ENCODE measurements around the gene TMEM132E. TPM values are rescaled to one million over a fixed set of nuclear protein-coding genes. Genes with fewer than 3 reads are reported as not detected.

Gene TMEM132E
- total RNA-seq, 2 donors from 2014 or later = not detected

- no peak for ATAC-seq
- no peaks in the 10 kb centered on the region for H3K9me3 ChIP-seq (ENCODE audit: control insufficient read depth, low read length, poor library complexity, severe bottlenecking)
- H3K36me3 Mint-ChIP-seq (ENCODE audit: low read depth) = peaks cover 2% of the 10 kb centered on the region
- H3K4me3 Mint-ChIP-seq = peak overlapping the region; percentile 86
- no peak for DNase-seq
- H3K27me3 Mint-ChIP-seq = peaks cover 53% of the 10 kb centered on the region
- no peak overlapping the region for H3K27ac Mint-ChIP-seq
- peaks cover 15% of the 10 kb centered on the region for H3K4me1 Mint-ChIP-seq
Measured at GRCh38 chr17:34637041-34637547, 57.7 kb downstream of the TMEM132E start.

DNA sequence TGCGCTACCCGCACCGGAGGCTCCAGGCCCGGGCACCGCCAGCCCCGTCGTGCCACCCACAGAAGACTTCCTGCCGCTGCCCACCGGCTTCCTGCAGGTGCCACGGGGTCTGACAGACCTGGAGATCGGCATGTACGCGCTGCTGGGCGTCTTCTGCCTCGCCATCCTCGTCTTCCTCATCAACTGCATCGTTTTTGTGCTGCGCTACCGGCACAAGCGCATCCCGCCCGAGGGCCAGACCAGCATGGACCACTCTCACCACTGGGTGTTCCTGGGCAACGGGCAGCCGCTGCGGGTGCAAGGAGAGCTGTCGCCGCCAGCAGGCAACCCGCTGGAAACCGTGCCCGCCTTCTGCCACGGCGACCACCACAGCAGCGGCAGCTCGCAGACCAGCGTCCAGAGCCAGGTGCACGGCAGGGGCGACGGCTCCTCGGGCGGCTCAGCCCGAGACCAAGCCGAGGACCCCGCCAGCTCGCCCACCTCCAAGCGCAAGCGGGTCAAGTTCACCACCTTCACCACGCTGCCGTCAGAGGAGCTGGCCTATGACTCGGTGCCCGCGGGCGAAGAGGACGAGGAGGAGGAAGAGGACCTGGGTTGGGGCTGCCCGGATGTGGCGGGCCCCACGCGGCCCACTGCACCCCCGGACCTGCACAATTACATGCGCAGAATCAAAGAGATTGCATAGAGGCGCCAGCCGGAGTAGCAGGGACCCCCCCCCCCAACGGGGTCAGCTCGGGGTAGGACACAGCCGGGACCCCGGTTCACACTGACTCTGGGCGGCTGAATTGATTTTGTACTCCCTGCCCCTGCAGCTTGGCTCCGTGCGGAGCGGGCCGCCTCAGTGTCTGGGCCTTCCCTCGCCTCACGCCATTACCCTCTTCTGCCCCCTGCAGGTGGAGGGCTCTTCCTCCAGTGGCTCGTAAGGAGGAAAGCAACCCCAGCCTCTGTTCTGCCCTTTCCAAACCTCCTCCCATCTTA lies 58.5 kb downstream of the TMEM132E start:
- ATAC-seq (peak; percentile 98), DNase-seq (peak; percentile 47 to 80 (median 56))
- no peak overlapping the region for H3K27ac Mint-ChIP-seq
- peaks cover 2% of the 10 kb centered on the region for H3K36me3 Mint-ChIP-seq (ENCODE audit: low read depth)
- H3K27me3 Mint-ChIP-seq = peaks cover 50% of the 10 kb centered on the region
- H3K4me1 Mint-ChIP-seq = peaks cover 14% of the 10 kb centered on the region
- H3K9me3 ChIP-seq (ENCODE audit: control insufficient read depth, low read length, poor library complexity, severe bottlenecking) = no peaks in the 10 kb centered on the region
- H3K4me3 Mint-ChIP-seq = peak overlapping the region; percentile 86

DNA sequence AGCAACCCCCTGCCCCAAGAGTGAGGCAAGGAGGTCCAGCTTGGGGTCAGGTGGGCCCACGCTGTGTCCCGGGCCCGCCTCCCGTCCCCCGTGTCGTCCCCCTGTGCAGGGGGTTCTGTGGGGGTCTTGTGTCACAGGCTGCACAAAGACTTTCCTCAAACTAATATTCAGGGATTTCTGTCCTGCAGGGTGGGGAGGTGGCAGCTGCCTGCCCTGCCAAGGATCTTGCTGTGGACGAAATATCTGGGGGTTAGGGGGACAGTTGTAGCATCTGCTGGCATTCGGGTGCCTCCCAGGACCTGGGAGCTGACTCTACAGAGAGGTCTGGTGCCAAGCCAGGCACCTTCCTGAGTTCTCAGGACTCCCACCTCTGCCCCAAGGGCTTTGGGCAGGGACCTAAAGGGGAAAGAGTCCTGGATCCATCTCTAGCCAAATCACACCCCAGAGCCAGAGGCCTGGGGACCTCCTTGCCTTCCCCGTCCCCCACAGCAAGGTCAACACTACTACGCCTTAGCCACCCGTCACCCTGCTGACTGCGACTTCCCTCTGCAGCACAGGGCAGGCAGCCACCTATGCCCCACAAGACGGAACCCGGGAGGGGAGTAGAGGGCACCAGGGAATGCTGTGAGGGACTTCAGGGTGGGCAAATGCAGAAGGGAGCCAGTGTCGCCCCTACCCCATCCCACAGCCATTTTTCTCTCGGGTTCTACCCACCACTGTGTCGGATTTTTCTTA lies 59.3 kb downstream of the TMEM132E start:
- no peak for ATAC-seq
- H3K4me3 Mint-ChIP-seq = peak overlapping the region; percentile 86
- no peak for DNase-seq
- H3K9me3 ChIP-seq (ENCODE audit: control insufficient read depth, low read length, poor library complexity, severe bottlenecking) = no peaks in the 10 kb centered on the region
- no peak overlapping the region for H3K27ac Mint-ChIP-seq
- peaks cover 9% of the 10 kb centered on the region for H3K4me1 Mint-ChIP-seq
- H3K27me3 Mint-ChIP-seq = peaks cover 48% of the 10 kb centered on the region
- H3K36me3 Mint-ChIP-seq (ENCODE audit: low read depth) = peaks cover 2% of the 10 kb centered on the region

GRCh38 chr17:34639706-34640425 lies 60.5 kb downstream of the TMEM132E start:
- Mint-ChIP-seq H3K27me3 (peaks cover 52% of the 10 kb centered on the region), H3K36me3 (ENCODE audit: low read depth) (peaks cover 5% of the 10 kb centered on the region), H3K4me1 (peaks cover 9% of the 10 kb centered on the region), H3K4me3 (peak overlapping the region; percentile 25), H3K27ac (no peak overlapping the region)
- ATAC-seq = no peak
- DNase-seq = no peak
- H3K9me3 ChIP-seq (ENCODE audit: control insufficient read depth, low read length, poor library complexity, severe bottlenecking) = no peaks in the 10 kb centered on the region

DNA sequence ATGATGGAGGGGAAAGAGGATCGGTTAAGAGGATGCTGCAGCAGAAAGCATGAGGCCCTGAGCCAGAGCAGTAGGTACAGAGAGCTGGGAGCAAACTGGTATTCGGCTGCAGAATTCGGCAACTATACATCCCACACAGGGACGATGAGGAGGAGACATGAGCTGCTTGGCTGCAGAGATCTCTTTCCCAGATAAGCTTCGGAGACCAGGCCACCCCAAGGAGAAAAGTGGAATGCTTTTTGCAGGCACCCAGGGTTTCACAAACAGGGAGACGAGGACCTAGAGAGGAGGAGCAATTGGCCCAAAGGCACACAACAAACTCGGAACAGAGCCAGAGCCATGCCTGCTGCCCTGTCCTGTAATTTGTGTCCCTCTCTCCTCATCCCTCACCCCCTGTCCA lies 62.0 kb downstream of the TMEM132E start:
- DNase-seq = no peak
- peaks cover 11% of the 10 kb centered on the region for H3K4me1 Mint-ChIP-seq
- no peak for ATAC-seq
- H3K4me3 Mint-ChIP-seq = no peak overlapping the region
- H3K27ac Mint-ChIP-seq = no peak overlapping the region
- no peaks in the 10 kb centered on the region for H3K9me3 ChIP-seq (ENCODE audit: control insufficient read depth, low read length, poor library complexity, severe bottlenecking)
- H3K27me3 Mint-ChIP-seq = peaks cover 61% of the 10 kb centered on the region
- H3K36me3 Mint-ChIP-seq (ENCODE audit: low read depth) = peaks cover 5% of the 10 kb centered on the region

GRCh38 chr17:34644941-34645550 lies 65.7 kb downstream of the TMEM132E start:
- peaks cover 5% of the 10 kb centered on the region for H3K4me1 Mint-ChIP-seq
- no peaks in the 10 kb centered on the region for H3K9me3 ChIP-seq (ENCODE audit: control insufficient read depth, low read length, poor library complexity, severe bottlenecking)
- H3K27ac Mint-ChIP-seq = no peak overlapping the region
- H3K36me3 Mint-ChIP-seq (ENCODE audit: low read depth) = peaks cover 5% of the 10 kb centered on the region
- no peak overlapping the region for H3K4me3 Mint-ChIP-seq
- ATAC-seq = no peak
- no peak for DNase-seq
- peaks cover 57% of the 10 kb centered on the region for H3K27me3 Mint-ChIP-seq

DNA sequence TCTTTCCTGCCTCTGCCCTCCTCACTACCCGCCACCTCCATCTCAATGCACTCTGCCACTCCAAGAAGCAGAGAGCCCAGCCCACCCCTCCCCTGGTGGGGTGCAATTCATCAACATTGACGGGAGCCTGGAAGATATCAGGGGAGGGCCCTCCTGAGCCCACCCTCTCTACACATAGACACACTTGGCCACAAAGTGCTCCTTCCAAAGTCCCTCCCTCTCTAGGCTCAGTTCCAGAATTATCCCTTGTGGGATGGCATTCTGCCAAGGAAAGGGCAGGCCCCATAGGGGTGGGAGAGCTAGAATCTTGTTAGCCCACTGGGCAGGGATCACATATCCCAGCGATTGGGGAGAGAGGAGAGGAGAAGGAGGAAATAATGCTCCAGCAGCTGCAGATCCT lies 66.2 kb downstream of the TMEM132E start:
- ATAC-seq (no peak), DNase-seq (no peak)
- no peak overlapping the region for H3K4me3 Mint-ChIP-seq
- no peak overlapping the region for H3K27ac Mint-ChIP-seq
- H3K36me3 Mint-ChIP-seq (ENCODE audit: low read depth) = peaks cover 5% of the 10 kb centered on the region
- H3K9me3 ChIP-seq (ENCODE audit: control insufficient read depth, low read length, poor library complexity, severe bottlenecking) = no peaks in the 10 kb centered on the region
- H3K4me1 Mint-ChIP-seq = peaks cover 5% of the 10 kb centered on the region
- peaks cover 57% of the 10 kb centered on the region for H3K27me3 Mint-ChIP-seq

GRCh38 chr17:34647511-34647910 lies 68.1 kb downstream of the TMEM132E start:
- Mint-ChIP-seq H3K27me3 (peaks cover 58% of the 10 kb centered on the region), H3K4me1 (peaks cover 5% of the 10 kb centered on the region), H3K4me3 (no peak overlapping the region), H3K36me3 (ENCODE audit: low read depth) (peaks cover 3% of the 10 kb centered on the region), H3K27ac (no peak overlapping the region)
- no peak for ATAC-seq
- no peak for DNase-seq
- H3K9me3 ChIP-seq (ENCODE audit: control insufficient read depth, low read length, poor library complexity, severe bottlenecking) = no peaks in the 10 kb centered on the region

DNA sequence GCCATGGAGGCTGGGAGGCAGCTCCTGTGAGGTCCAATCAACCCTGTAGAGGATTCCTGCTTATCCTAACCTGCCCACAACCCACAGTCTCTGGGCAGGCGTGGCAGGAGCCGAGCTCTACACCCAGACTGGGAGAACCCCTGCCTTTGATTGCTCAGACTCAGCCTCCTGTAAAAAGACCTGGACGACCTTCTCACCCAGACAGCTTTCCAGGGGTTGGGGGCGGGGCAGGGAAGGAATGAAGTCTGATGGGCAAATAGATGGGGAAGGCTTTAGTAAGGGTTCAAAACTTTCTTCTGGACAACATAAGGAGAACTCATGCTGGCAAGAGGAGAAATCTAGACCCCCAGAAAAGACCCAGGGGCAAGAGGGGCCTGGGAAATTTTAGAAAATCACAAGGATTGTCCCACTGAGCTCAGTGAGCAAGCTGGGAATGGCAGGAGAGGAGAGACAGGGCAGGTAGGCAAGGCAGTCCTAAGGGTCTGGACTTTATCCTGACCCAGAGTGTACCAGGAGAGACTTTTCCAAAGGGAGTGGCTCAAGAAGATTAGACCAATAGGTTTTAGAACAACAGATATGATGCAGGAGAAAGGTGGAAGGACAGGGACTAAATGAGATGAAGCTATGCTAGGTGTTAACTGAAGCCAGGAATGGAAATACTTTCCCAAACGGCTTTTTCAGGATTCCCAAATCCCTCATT lies 70.8 kb downstream of the TMEM132E start:
- no peak overlapping the region for H3K27ac Mint-ChIP-seq
- ATAC-seq = no peak
- H3K4me1 Mint-ChIP-seq = peaks cover 2% of the 10 kb centered on the region
- DNase-seq = no peak
- peaks cover 4% of the 10 kb centered on the region for H3K36me3 Mint-ChIP-seq (ENCODE audit: low read depth)
- H3K4me3 Mint-ChIP-seq = no peak overlapping the region
- peaks cover 61% of the 10 kb centered on the region for H3K27me3 Mint-ChIP-seq
- H3K9me3 ChIP-seq (ENCODE audit: control insufficient read depth, low read length, poor library complexity, severe bottlenecking) = no peaks in the 10 kb centered on the region

DNA sequence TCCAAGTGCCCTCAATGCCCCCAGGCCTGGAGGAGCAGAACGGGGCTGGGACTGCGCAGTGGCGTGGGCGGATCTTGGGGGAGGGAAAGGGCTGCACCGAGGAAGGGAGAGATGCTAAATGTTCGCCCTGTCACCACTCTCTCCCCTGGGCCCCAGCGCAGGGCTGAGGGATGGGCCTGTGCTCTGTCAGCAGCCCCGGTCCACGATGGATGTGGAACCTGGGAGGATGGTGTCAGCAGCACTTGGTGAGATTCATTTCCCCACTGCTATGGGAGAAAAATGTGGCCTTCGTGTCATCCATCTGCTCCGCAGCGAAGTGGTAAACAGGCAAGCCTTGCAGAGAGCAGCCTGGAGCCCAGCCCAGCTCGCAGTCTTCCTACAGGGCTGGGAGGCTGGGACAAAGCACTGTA lies 72.0 kb downstream of the TMEM132E start:
- no peak for ATAC-seq
- H3K4me1 Mint-ChIP-seq = no peaks in the 10 kb centered on the region
- H3K36me3 Mint-ChIP-seq (ENCODE audit: low read depth) = peaks cover 4% of the 10 kb centered on the region
- H3K4me3 Mint-ChIP-seq = no peak overlapping the region
- no peaks in the 10 kb centered on the region for H3K9me3 ChIP-seq (ENCODE audit: control insufficient read depth, low read length, poor library complexity, severe bottlenecking)
- peaks cover 49% of the 10 kb centered on the region for H3K27me3 Mint-ChIP-seq
- no peak overlapping the region for H3K27ac Mint-ChIP-seq
- no peak for DNase-seq

DNA sequence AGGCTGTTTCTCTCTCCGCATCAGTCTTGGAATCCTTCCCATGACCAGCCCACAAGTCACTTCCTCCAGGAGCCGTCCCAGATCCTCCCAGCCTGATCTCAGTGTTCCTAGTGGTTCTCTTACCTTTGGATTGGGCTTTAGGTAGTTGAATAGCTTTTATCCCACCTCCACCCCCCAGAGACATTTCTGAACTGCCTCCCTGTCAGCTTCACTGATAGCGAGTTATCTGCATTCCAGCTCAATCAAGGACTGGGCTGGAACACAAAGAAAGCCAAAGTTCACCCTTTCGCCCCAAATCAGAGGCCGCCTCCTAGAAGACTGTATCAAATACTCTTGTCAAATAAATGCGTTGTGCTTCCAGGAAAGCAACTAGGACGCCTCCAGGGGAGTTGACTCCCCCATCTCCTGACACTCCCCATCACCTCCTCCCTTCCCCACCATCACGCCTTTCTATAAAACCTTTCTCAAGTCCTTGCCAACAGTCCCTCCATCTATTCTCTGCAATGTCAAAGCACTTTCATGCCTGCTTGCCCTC lies 72.7 kb downstream of the TMEM132E start:
- peaks cover 51% of the 10 kb centered on the region for H3K27me3 Mint-ChIP-seq

GRCh38 chr17:34653511-34653910 lies 74.1 kb downstream of the TMEM132E start:
- no peaks in the 10 kb centered on the region for H3K9me3 ChIP-seq (ENCODE audit: control insufficient read depth, low read length, poor library complexity, severe bottlenecking)
- ATAC-seq (no peak), DNase-seq (no peak)
- H3K27me3 Mint-ChIP-seq = peaks cover 58% of the 10 kb centered on the region
- no peak overlapping the region for H3K27ac Mint-ChIP-seq
- peaks cover under 1% of the 10 kb centered on the region for H3K4me1 Mint-ChIP-seq
- H3K36me3 Mint-ChIP-seq (ENCODE audit: low read depth) = peaks cover 4% of the 10 kb centered on the region
- no peak overlapping the region for H3K4me3 Mint-ChIP-seq

More for the DNA sequence above, 72.7 kb downstream of the TMEM132E start:
- no peak for ATAC-seq
- DNase-seq = no peak
- H3K9me3 ChIP-seq (ENCODE audit: control insufficient read depth, low read length, poor library complexity, severe bottlenecking) = no peaks in the 10 kb centered on the region
- Mint-ChIP-seq H3K36me3 (ENCODE audit: low read depth) (peaks cover 4% of the 10 kb centered on the region), H3K4me1 (no peaks in the 10 kb centered on the region), H3K4me3 (no peak overlapping the region), H3K27ac (no peak overlapping the region)

All from T-helper 17 cell (primary cell).